HEK293 (cell line): Measurements from ENCODE around the gene FAM78A.

Source experiments
- CTCF ChIA-PET: fragments of 350-600 bp; formaldehyde crosslinking; extraction: SDS; loops from one replicate; lab custom pipeline; 2021; ENCODE audit warnings: antibody characterized with exemption; lab: Yijun Ruan, JAX
- POLR2A ChIA-PET: fragments of 300-600 bp; formaldehyde crosslinking; extraction: SDS; loops from one replicate; lab custom pipeline; 2020; ENCODE audit warnings: antibody characterized with exemption, inconsistent platforms; lab: Yijun Ruan, JAX
- H3K27ac ChIP-seq: fragments of 200-500 bp; sonication (Bioruptor generic); 2 replicates; pipeline ENCODE4 v1.5.1; 2014; ENCODE audit warnings: low read depth, low read length, control low read depth, inconsistent platforms; ENCODE audit errors: extremely low read depth
- H3K36me3 ChIP-seq, 2 experiments: fragments of 200-500 bp in 1 of 2; sonication (Bioruptor generic) in 1 of 2; 1 replicate in 1 of 2; 2 replicates in 1 of 2; pipeline ENCODE4 v1.5.1; 2014 to 2017; ENCODE audit warnings: inconsistent platforms in 2 of 2, low read length in 2 of 2; ENCODE audit not compliant: control insufficient read depth in 2 of 2, insufficient read depth in 1 of 2
- H3K4me1 ChIP-seq: fragments of 200-500 bp; sonication (Bioruptor generic); 2 replicates; pipeline ENCODE4 v1.5.1; 2014; ENCODE audit warnings: mild to moderate bottlenecking, low read length, inconsistent platforms; ENCODE audit not compliant: control insufficient read depth, insufficient read depth
- H3K4me3 ChIP-seq: 2 replicates; pipeline ENCODE4 v1.5.1; 2011; ENCODE audit warnings: low read depth, mild to moderate bottlenecking, control low read depth, low read length, moderate library complexity
- H3K9me3 ChIP-seq: fragments of 200-500 bp; sonication (Bioruptor generic); 2 replicates; pipeline ENCODE4 v1.5.1; 2014; ENCODE audit warnings: low read depth, low read length, inconsistent platforms; ENCODE audit not compliant: control insufficient read depth, insufficient read depth
- FEZF1 ChIP-seq: fragments of 450-650 bp; formaldehyde crosslinking; IDR thresholded peaks from 2 replicates; pipeline ENCODE4 v1.5.1; 2016; ENCODE audit warnings: missing biosample characterization, missing genetic modification characterization
- KLF8 ChIP-seq: fragments of 450-650 bp; formaldehyde crosslinking; IDR thresholded peaks from 2 replicates; pipeline ENCODE4 v1.5.1; 2016; ENCODE audit warnings: missing biosample characterization, missing genetic modification characterization
- SCRT2 ChIP-seq: fragments of 450-650 bp; formaldehyde crosslinking; IDR thresholded peaks from 2 replicates; pipeline ENCODE4 v1.5.1; 2016; ENCODE audit warnings: missing biosample characterization, missing genetic modification characterization
- SETDB1 ChIP-seq: IDR thresholded peaks from one replicate; pipeline ENCODE4 v1.6.1; 2017; ENCODE audit warnings: mild to moderate bottlenecking, low read length, moderate library complexity, mixed read lengths; ENCODE audit not compliant: insufficient read length
- SP7 ChIP-seq: fragments of 450-650 bp; formaldehyde crosslinking; IDR thresholded peaks from 2 replicates; pipeline ENCODE4 v1.5.1; 2016; ENCODE audit warnings: missing biosample characterization, missing genetic modification characterization
- TCF7L2 ChIP-seq: IDR thresholded peaks from 2 replicates; pipeline ENCODE4 v1.6.1; 2011; ENCODE audit warnings: low read depth, mild to moderate bottlenecking, inconsistent platforms, low read length, moderate library complexity, borderline replicate concordance
- ZEB2 ChIP-seq: fragments of 450-650 bp; formaldehyde crosslinking; IDR thresholded peaks from 2 replicates; pipeline ENCODE4 v1.5.1; 2016; ENCODE audit warnings: missing biosample characterization, missing genetic modification characterization
- ZIC2 ChIP-seq: fragments of 450-650 bp; formaldehyde crosslinking; IDR thresholded peaks from 2 replicates; pipeline ENCODE4 v1.5.1; 2016; ENCODE audit warnings: missing biosample characterization, missing genetic modification characterization
- ZNF133 ChIP-seq: fragments of 450-650 bp; formaldehyde crosslinking; IDR thresholded peaks from 2 replicates; pipeline ENCODE4 v1.5.1; 2016; ENCODE audit warnings: missing biosample characterization, missing genetic modification characterization
- ZNF157 ChIP-seq: fragments of 450-650 bp; formaldehyde crosslinking; IDR thresholded peaks from 2 replicates; pipeline ENCODE4 v1.5.1; 2016; ENCODE audit warnings: missing biosample characterization, missing genetic modification characterization
- ZNF16 ChIP-seq: fragments of 450-650 bp; formaldehyde crosslinking; IDR thresholded peaks from 2 replicates; pipeline ENCODE4 v1.5.1; 2016; ENCODE audit warnings: low read depth, missing biosample characterization, missing genetic modification characterization
- ZNF169 ChIP-seq: fragments of 450-650 bp; formaldehyde crosslinking; IDR thresholded peaks from 2 replicates; pipeline ENCODE4 v1.5.1; 2016; ENCODE audit warnings: missing biosample characterization, missing genetic modification characterization
- ZNF548 ChIP-seq: fragments of 450-650 bp; formaldehyde crosslinking; IDR thresholded peaks from 2 replicates; pipeline ENCODE4 v1.5.1; 2016; ENCODE audit warnings: missing biosample characterization, missing genetic modification characterization
- ZNF585B ChIP-seq: fragments of 450-650 bp; formaldehyde crosslinking; IDR thresholded peaks from 2 replicates; pipeline ENCODE4 v1.5.1; 2016; ENCODE audit warnings: missing biosample characterization, missing genetic modification characterization
- ZNF707 ChIP-seq: fragments of 450-650 bp; formaldehyde crosslinking; IDR thresholded peaks from 2 replicates; pipeline ENCODE4 v1.5.1; 2016; ENCODE audit warnings: missing biosample characterization, missing genetic modification characterization
- ZNF768 ChIP-seq: fragments of 450-650 bp; formaldehyde crosslinking; IDR thresholded peaks from 2 replicates; pipeline ENCODE4 v1.5.1; 2018; ENCODE audit warnings: missing biosample characterization, mild to moderate bottlenecking, missing genetic modification characterization
- ZNF792 ChIP-seq: fragments of 450-650 bp; formaldehyde crosslinking; IDR thresholded peaks from 2 replicates; pipeline ENCODE4 v1.5.1; 2016; ENCODE audit warnings: missing biosample characterization, missing genetic modification characterization
- TF ChIP-seq, protein P1 (sequence below): sonication (generic); formaldehyde crosslinking; IDR thresholded peaks from 2 replicates; pipeline ENCODE4 v1.8.1; 2022; ENCODE audit warnings: mild to moderate bottlenecking, moderate library complexity, missing genetic modification reagents
- TF ChIP-seq, protein P2 (sequence below): fragments of 450-650 bp; formaldehyde crosslinking; IDR thresholded peaks from 2 replicates; pipeline ENCODE4 v1.5.1; 2017; ENCODE audit warnings: missing biosample characterization, missing genetic modification characterization
- TF ChIP-seq, protein P3 (sequence below): fragments of 450-650 bp; formaldehyde crosslinking; IDR thresholded peaks from 2 replicates; pipeline ENCODE4 v1.5.1; 2016; ENCODE audit warnings: missing biosample characterization, missing genetic modification characterization
- TF ChIP-seq, protein P4 (sequence below): fragments of 450-650 bp; formaldehyde crosslinking; IDR thresholded peaks from 2 replicates; pipeline ENCODE4 v1.5.1; 2016; ENCODE audit warnings: missing biosample characterization, missing genetic modification characterization, low read depth

FAM78A gene

DNA sequence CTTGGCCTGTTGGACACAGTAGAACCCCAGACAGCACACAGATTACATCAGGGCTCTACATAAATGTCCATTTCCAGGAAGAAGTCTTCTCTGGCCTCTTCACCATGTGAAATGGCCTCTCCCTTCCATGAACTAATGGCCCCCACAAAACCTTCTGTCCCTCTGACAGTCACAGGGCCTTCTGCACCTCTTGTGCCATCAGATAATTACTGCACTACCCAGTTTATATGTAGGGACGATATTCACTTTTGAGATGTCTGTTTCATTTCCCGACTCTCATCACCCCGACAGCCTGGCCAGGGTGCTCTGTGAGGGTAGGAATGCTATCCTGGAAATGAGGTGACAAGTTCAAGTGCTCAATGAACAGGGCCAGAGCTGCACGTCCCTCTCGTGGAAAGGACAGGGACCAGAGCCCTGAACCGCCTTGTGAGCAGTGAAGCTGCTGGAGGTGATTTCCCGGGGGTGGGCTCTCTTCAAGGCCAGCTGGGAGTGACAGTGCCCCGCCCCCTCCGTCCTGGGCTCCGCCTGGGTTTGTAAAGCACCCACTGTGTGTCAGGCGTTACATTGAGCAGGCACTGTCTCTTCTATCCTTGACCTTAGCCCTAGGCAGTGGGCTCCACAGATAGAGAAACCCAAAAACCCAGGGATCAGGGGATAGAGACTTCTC is 3.0 kb upstream of the FAM78A start:
- Histone ChIP-seq H3K27ac (no peak overlapping the region), H3K4me3 (no peak overlapping the region), H3K9me3 (no peaks in the 10 kb centered on the region), H3K4me1 (no peaks in the 10 kb centered on the region), H3K36me3 (no peaks in the 10 kb centered on the region)
- no peak for TF ChIP-seq ZNF792 (tag by site-specific recombination)
- no peak for TF ChIP-seq KLF8 (tag by site-specific recombination)
- no peak for TF ChIP-seq ZNF157 (tag by site-specific recombination)
- no peak for TF ChIP-seq ZNF585B
- TF ChIP-seq, protein P1, sequence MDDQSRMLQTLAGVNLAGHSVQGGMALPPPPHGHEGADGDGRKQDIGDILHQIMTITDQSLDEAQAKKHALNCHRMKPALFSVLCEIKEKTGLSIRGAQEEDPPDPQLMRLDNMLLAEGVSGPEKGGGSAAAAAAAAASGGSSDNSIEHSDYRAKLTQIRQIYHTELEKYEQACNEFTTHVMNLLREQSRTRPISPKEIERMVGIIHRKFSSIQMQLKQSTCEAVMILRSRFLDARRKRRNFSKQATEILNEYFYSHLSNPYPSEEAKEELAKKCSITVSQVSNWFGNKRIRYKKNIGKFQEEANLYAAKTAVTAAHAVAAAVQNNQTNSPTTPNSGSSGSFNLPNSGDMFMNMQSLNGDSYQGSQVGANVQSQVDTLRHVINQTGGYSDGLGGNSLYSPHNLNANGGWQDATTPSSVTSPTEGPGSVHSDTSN, result no peak
- TF ChIP-seq, protein P2, sequence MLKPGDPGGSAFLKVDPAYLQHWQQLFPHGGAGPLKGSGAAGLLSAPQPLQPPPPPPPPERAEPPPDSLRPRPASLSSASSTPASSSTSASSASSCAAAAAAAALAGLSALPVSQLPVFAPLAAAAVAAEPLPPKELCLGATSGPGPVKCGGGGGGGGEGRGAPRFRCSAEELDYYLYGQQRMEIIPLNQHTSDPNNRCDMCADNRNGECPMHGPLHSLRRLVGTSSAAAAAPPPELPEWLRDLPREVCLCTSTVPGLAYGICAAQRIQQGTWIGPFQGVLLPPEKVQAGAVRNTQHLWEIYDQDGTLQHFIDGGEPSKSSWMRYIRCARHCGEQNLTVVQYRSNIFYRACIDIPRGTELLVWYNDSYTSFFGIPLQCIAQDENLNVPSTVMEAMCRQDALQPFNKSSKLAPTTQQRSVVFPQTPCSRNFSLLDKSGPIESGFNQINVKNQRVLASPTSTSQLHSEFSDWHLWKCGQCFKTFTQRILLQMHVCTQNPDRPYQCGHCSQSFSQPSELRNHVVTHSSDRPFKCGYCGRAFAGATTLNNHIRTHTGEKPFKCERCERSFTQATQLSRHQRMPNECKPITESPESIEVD, result no peak
- no peak for TF ChIP-seq ZNF768
- TF ChIP-seq ZEB2 (tag by site-specific recombination), result no peak
- no peak for TF ChIP-seq TCF7L2
- TF ChIP-seq ZNF548 (tag by site-specific recombination), result no peak
- TF ChIP-seq SETDB1, result no peak
- no peak for TF ChIP-seq SP7 (tag by site-specific recombination)
- TF ChIP-seq FEZF1 (tag by site-specific recombination), result no peak
- TF ChIP-seq ZNF707 (tag by site-specific recombination), result no peak
- TF ChIP-seq, protein P3, sequence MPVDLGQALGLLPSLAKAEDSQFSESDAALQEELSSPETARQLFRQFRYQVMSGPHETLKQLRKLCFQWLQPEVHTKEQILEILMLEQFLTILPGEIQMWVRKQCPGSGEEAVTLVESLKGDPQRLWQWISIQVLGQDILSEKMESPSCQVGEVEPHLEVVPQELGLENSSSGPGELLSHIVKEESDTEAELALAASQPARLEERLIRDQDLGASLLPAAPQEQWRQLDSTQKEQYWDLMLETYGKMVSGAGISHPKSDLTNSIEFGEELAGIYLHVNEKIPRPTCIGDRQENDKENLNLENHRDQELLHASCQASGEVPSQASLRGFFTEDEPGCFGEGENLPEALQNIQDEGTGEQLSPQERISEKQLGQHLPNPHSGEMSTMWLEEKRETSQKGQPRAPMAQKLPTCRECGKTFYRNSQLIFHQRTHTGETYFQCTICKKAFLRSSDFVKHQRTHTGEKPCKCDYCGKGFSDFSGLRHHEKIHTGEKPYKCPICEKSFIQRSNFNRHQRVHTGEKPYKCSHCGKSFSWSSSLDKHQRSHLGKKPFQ, result no peak
- no peak for TF ChIP-seq ZNF133 (tag by site-specific recombination)
- TF ChIP-seq ZNF169 (tag by site-specific recombination), result no peak
- TF ChIP-seq ZNF16 (tag by site-specific recombination), result no peak
- TF ChIP-seq, protein P4, sequence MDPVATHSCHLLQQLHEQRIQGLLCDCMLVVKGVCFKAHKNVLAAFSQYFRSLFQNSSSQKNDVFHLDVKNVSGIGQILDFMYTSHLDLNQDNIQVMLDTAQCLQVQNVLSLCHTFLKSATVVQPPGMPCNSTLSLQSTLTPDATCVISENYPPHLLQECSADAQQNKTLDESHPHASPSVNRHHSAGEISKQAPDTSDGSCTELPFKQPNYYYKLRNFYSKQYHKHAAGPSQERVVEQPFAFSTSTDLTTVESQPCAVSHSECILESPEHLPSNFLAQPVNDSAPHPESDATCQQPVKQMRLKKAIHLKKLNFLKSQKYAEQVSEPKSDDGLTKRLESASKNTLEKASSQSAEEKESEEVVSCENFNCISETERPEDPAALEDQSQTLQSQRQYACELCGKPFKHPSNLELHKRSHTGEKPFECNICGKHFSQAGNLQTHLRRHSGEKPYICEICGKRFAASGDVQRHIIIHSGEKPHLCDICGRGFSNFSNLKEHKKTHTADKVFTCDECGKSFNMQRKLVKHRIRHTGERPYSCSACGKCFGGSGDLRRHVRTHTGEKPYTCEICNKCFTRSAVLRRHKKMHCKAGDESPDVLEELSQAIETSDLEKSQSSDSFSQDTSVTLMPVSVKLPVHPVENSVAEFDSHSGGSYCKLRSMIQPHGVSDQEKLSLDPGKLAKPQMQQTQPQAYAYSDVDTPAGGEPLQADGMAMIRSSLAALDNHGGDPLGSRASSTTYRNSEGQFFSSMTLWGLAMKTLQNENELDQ (tag by site-specific recombination), result no peak
- CTCF ChIA-PET, result interaction anchor here (2.1 kb wide), 1 partner anchor 57 kb away, joined by 12 read pairs; no protein-coding TSS in a partner anchor
- POLR2A ChIA-PET, result interaction anchor here (0.6 kb wide), 2 partner anchors 21 to 32 kb away, joined by 4 to 5 read pairs; no protein-coding TSS in a partner anchor

DNA sequence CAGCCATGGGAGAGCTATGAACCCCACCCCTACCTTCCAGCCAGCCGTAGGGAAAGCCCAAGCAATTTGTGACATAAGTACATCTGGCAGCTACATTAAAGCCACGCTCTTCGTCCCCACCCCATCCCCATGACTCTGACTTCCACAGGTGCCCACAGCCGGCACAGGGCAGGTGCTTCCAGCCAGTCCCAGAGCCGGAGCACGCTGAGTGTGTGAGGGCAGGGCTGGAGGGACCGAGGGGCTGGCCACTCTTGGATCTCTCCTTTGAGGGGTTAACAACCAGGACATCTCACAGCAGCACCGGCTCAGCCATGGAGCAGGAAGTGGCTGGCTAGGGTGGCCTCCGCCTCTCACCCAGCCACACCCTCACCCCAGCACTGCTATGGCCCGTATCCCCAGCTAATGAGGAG is 2.4 kb upstream of the FAM78A start:
- no peaks in the 10 kb centered on the region for H3K36me3 ChIP-seq
- no peaks in the 10 kb centered on the region for H3K4me1 ChIP-seq
- CTCF ChIA-PET, result interaction anchor here (0.6 to 2.1 kb wide), 2 partner anchors 58 to 400 kb away, joined by 3 to 12 read pairs; no protein-coding TSS in a partner anchor
- no peaks in the 10 kb centered on the region for H3K9me3 ChIP-seq
- TF ChIP-seq ZIC2 (tag by site-specific recombination) (no peak), SCRT2 (peak; percentile 56; the same call in 1 of the 2 replicates)
- no peak overlapping the region for H3K4me3 ChIP-seq
- H3K27ac ChIP-seq, result no peak overlapping the region
- POLR2A ChIA-PET, result no interaction called here
